Tibial nerve (tissue), 4 donors: ENCODE data around the gene SMAD2.

Experiments
- EP300 ChIP-seq, 2 donors: sonication (generic); formaldehyde crosslinking; IDR thresholded peaks; one replicate each; pipeline ENCODE4 v1.6.1; 2017; ENCODE audit warnings: antibody characterized with exemption in 2 of 2, mild to moderate bottlenecking in 1 of 2
- TF ChIP-seq, protein P1 (sequence below), 5 experiments: fragments of 200-600 bp in 3 of 5; fragments of 450-650 bp in 2 of 5; sonication (generic) in 3 of 5; IDR thresholded peaks; one replicate each; pipeline ENCODE4 v1.5.1; 2016 to 2019; ENCODE audit warnings: antibody characterized with exemption in 5 of 5, mild to moderate bottlenecking in 3 of 5, moderate library complexity in 2 of 5

- TF ChIP-seq, protein P1, sequence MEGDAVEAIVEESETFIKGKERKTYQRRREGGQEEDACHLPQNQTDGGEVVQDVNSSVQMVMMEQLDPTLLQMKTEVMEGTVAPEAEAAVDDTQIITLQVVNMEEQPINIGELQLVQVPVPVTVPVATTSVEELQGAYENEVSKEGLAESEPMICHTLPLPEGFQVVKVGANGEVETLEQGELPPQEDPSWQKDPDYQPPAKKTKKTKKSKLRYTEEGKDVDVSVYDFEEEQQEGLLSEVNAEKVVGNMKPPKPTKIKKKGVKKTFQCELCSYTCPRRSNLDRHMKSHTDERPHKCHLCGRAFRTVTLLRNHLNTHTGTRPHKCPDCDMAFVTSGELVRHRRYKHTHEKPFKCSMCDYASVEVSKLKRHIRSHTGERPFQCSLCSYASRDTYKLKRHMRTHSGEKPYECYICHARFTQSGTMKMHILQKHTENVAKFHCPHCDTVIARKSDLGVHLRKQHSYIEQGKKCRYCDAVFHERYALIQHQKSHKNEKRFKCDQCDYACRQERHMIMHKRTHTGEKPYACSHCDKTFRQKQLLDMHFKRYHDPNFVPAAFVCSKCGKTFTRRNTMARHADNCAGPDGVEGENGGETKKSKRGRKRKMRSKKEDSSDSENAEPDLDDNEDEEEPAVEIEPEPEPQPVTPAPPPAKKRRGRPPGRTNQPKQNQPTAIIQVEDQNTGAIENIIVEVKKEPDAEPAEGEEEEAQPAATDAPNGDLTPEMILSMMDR (IDR thresholded peaks at IDR 0.05): no peak
- TF ChIP-seq EP300 (IDR thresholded peaks at IDR 0.05): no peak
Observed at GRCh38 chr18:47975105-47975504, 44.6 kb upstream of the SMAD2 start.
